ENCODE measurements around the gene MRTFA. TPM values are rescaled to one million over a fixed set of nuclear protein-coding genes. Genes with fewer than 3 reads are reported as not detected.

MRTFA gene
- total and polyA plus RNA-seq, 9 of the 15 experiments (the other 6 are each of a cell fraction or from before 2014, with no cell fraction given) = 0.84 to 21.1 (median 3.7) TPM

DNA sequence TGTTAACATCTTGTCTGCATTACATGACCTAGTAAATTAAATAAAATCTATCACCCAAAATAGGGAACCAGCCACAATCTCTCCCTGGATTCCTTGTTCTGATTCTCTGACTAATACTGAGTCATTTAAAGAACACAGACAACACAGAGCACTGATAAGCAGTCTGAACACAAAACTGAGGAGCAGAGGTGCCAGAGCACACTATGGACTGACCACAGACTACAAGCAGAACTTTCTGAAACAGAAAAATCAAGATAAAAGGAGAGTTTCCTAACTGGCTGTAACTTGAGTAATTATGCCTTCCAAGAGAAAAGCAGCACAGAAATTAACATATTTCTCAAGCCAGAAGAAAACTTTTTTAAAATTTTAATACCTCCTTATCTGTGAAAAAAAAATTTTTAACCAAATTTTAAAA lies 137.3 kb downstream of the MRTFA start (continued):
- TF ChIP-seq GABPA (tag; conservative IDR thresholded peaks at IDR 0.05; ENCODE audit: low read depth) (no peak), ZNF318 (IDR thresholded peaks at IDR 0.05; ENCODE audit: borderline replicate concordance in 1 of 2, low read depth in 1 of 2) (no peak), ZNF175 (CRISPR knock-in tag; IDR thresholded peaks at IDR 0.05; ENCODE audit: low read depth) (no peak), RB1 (IDR thresholded peaks at IDR 0.05; ENCODE audit: low read depth) (no peak), ARID1B (IDR thresholded peaks at IDR 0.05) (peak; percentile 91), HOXB6 (CRISPR knock-in tag; IDR thresholded peaks at IDR 0.05; ENCODE audit: borderline replicate concordance) (no peak), NFE2 (IDR thresholded peaks at IDR 0.05; ENCODE audit: low read depth) (peak; percentile 62), FOXJ2 (tag; IDR thresholded peaks at IDR 0.05) (no peak), RBM17 (IDR thresholded peaks at IDR 0.05; ENCODE audit: borderline replicate concordance, low read depth, low read length) (no peak), ZNF23 (CRISPR knock-in tag; IDR thresholded peaks at IDR 0.05) (no peak), CHAMP1 (IDR thresholded peaks at IDR 0.05) (no peak), C11orf30 (IDR thresholded peaks at IDR 0.05; ENCODE audit: low read depth) (no peak), ZNF232 (CRISPR knock-in tag; IDR thresholded peaks at IDR 0.05) (no peak), NONO (IDR thresholded peaks at IDR 0.05; ENCODE audit: low read depth in 2 of 2, low read length in 1 of 2) (no peak), ZNF133 (CRISPR knock-in tag; IDR thresholded peaks at IDR 0.05) (no peak), DLX4 (CRISPR knock-in tag; IDR thresholded peaks at IDR 0.05) (no peak), HDAC3 (IDR thresholded peaks at IDR 0.05; ENCODE audit: borderline replicate concordance, partially characterized antibody) (peak; percentile 68), FUS (optimal IDR thresholded peaks at IDR 0.05; ENCODE audit: low read depth, low read length) (no peak), ZNF79 (CRISPR knock-in tag; IDR thresholded peaks at IDR 0.05; ENCODE audit: low read depth) (no peak)
